AG04450 (cell line): ENCODE results near the gene HOXA3. TPM values are rescaled to one million over a fixed set of nuclear protein-coding genes. Genes with fewer than 3 reads are reported as not detected.

Experiments
- CTCF ChIA-PET: fragments of 300-600, 350-600 bp; formaldehyde crosslinking; extraction: SDS; loops from one replicate; lab custom pipeline; 2022; ENCODE audit warnings: antibody characterized with exemption, inconsistent platforms; lab: Charles Lee
- POLR2A ChIA-PET: fragments of 350-600 bp; formaldehyde crosslinking; extraction: SDS; loops from one replicate; lab custom pipeline; 2021; ENCODE audit warnings: antibody characterized with exemption, inconsistent platforms; lab: Yijun Ruan, JAX
- DNase-seq: peaks from one replicate; pipeline ENCODE4 v3.0.0-alpha.2; 2011; ENCODE audit warnings: low read depth, low spot score
- H3K27ac ChIP-seq: one replicate; pipeline ENCODE4 v1.5.1; 2012; ENCODE audit warnings: low read depth, low read length, control low read depth
- H3K27me3 ChIP-seq: one replicate; pipeline ENCODE4 v1.6.0; 2012; ENCODE audit warnings: low read length; ENCODE audit not compliant: control insufficient read depth, insufficient read depth
- H3K4me3 ChIP-seq: 2 replicates; pipeline ENCODE4 v1.5.1; 2011; ENCODE audit warnings: mild to moderate bottlenecking, low read depth, low read length, control low read depth
- H3K9me3 ChIP-seq: 2 replicates; pipeline ENCODE4 v1.5.1; 2012; ENCODE audit warnings: low read length; ENCODE audit not compliant: control insufficient read depth, insufficient read depth
- CTCF ChIP-seq: IDR thresholded peaks from 2 replicates; pipeline ENCODE4 v1.5.1; 2011; ENCODE audit warnings: low read depth, low read length, control low read depth, inconsistent platforms
- polyA plus RNA-seq: library from polyadenylated mRNA; depleted of rRNA; stranded (reverse); fragments of >200 nt; gene quantifications from 2 replicates; pipeline ENCODE4 v1.2.3, GENCODE V29; 2011

Gene HOXA3
- polyA plus RNA-seq, 1 experiment = 1.6 TPM

GRCh38 chr7:27088002-27088922 lies 64.1 kb downstream of the HOXA3 start:
- ChIA-PET CTCF (no interaction called here), POLR2A (no interaction called here)
- no peak for DNase-seq
- no peak for TF ChIP-seq CTCF
- H3K27me3 ChIP-seq = no peaks in the 10 kb centered on the region
- no peak overlapping the region for H3K27ac ChIP-seq
- peaks cover 10% of the 10 kb centered on the region for H3K9me3 ChIP-seq
- no peak overlapping the region for H3K4me3 ChIP-seq

- POLR2A ChIA-PET = no interaction called here
- TF ChIP-seq CTCF = no peak
- CTCF ChIA-PET = interaction anchor here (1.0 kb wide), 1 partner anchor 9 kb away, joined by 3 read pairs; no protein-coding TSS in a partner anchor
Observed at GRCh38 chr7:27083646-27084045, 68.7 kb downstream of the HOXA3 start.

GRCh38 chr7:27082171-27082570 lies 70.2 kb downstream of the HOXA3 start:
- CTCF ChIA-PET = interaction anchor here (1.1 kb wide), 1 partner anchor 400 kb away, joined by 3 read pairs; no protein-coding TSS in a partner anchor
- no peak for DNase-seq
- no peaks in the 10 kb centered on the region for H3K27me3 ChIP-seq
- H3K27ac ChIP-seq = no peak overlapping the region
- TF ChIP-seq CTCF = no peak
- no peak overlapping the region for H3K4me3 ChIP-seq
- H3K9me3 ChIP-seq = no peaks in the 10 kb centered on the region
- POLR2A ChIA-PET = no interaction called here

More at GRCh38 chr7:27083646-27084045, 68.7 kb downstream of the HOXA3 start:
- DNase-seq = no peak
- Histone ChIP-seq H3K9me3 (peaks cover 10% of the 10 kb centered on the region), H3K27me3 (no peaks in the 10 kb centered on the region), H3K27ac (no peak overlapping the region), H3K4me3 (no peak overlapping the region)

GRCh38 chr7:27080844-27081436 lies 71.4 kb downstream of the HOXA3 start:
- TF ChIP-seq CTCF = no peak
- CTCF ChIA-PET = interaction anchor here (1.4 kb wide), 1 partner anchor 13 kb away, joined by 3 read pairs; no protein-coding TSS in a partner anchor
- Histone ChIP-seq H3K27me3 (no peaks in the 10 kb centered on the region), H3K9me3 (no peaks in the 10 kb centered on the region), H3K4me3 (no peak overlapping the region), H3K27ac (no peak overlapping the region)
- POLR2A ChIA-PET = no interaction called here
- no peak for DNase-seq
